Fibroblast of lung (primary cell): ENCODE measurements around the gene GLYR1.

Experiments
- CTCF ChIP-seq, 2 donors: IDR thresholded peaks in 1 of 2; conservative IDR thresholded peaks in 1 of 2; 1 replicate in 1 of 2; 2 replicates in 1 of 2; pipeline ENCODE4 v1.5.1; 2011 to 2012; ENCODE audit warnings: low read length in 2 of 2, control low read depth in 1 of 2, inconsistent platforms in 1 of 2, low read depth in 1 of 2, mild to moderate bottlenecking in 1 of 2
- EZH2 ChIP-seq: IDR thresholded peaks from 2 replicates; pipeline ENCODE4 v1.5.1; 2012; ENCODE audit warnings: low read length, control low read depth, mild to moderate bottlenecking; ENCODE audit errors: missing control alignments

GRCh38 chr16:4865231-4865860 is 18.3 kb upstream of the GLYR1 start:
- TF ChIP-seq CTCF (conservative IDR thresholded peaks at IDR 0.05 in 1 of 2, IDR thresholded peaks at IDR 0.05 in 1 of 2; ENCODE audit: low read depth in 1 of 2, low read length in 2 of 2): no peak
- TF ChIP-seq EZH2: no peak
